ENCODE data around the gene SYF2. TPM values are rescaled to one million over a fixed set of nuclear protein-coding genes. Genes with fewer than 3 reads are reported as not detected.
A peak's percentile ranks its signal among the peaks of the same experiment; 100 is the strongest.
"Not testable (repeated sequence)": the region's sequence is repeated elsewhere in the genome, so short reads cannot be mapped to it uniquely, and the experiment has no call there.

SYF2 gene
- total RNA-seq, 2 experiments from 2014 or later: 50.1 to 52.9 TPM

DNA sequence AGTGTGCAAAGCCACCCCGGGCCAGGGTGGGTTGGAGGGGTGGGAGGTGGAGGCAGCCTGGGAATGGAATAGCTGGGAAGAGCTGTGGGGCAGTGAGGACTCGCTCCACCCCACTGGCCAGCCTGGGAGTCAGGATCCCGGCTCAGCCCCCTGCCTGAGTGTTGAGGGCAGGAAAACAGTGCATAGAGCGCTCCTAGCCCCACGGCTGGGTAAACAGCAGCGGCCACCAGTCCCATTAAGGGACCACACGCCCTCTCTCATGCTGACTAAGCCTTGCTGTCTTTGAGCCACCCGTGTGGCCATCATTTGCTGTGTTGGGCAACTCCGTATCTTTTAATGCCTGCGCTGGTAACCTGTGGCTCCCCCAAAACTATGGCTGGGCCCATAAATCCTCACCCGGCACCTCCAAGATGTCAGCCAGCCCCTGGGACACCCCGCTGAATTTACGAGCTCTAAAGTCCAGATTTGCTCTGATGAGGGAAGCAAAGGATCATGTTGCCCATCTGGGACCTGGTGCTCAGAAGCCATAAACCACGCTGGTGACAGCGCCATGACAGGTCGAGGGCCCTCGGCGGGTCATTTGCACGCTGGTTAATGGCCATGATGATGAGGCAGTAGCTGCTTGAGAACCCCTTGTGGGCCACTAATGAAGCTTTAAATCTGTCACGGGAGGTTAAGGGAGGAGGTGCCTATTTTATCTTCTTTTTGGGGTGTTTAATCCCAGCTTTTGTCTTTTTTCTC is 34.9 kb downstream of the SYF2 start:
- Mint-ChIP-seq H3K36me3 (no peaks in the 10 kb centered on the region), H3K27ac (no peak overlapping the region), H3K4me3 (no peak overlapping the region), H3K9me3 (no peaks in the 10 kb centered on the region), H3K4me1 (peaks cover 11% of the 10 kb centered on the region), H3K27me3 (peaks cover 24% of the 10 kb centered on the region)
- no peak for ATAC-seq (ENCODE audit: low read depth)
- no peak for DNase-seq
- POLR2A ChIA-PET: no interaction called here

DNA sequence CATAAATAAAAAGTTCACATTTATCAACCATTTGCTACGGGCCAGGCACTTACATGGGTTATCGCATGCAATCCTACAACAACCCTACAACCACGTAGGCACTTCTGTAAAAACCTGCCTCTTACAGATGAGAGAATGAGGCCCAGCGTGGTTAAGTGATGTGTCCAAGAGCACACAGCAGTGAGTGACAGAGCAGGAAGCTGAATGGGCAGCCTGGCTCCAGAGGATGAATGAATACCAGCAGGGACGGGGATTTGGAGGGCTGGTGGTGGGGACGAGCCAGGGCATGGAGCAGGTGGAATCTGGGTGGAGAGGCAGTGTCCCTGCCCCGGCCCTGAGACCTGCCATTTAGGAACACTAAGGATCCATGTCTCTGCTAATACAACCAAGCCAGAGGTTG is 35.5 kb downstream of the SYF2 start:
- H3K4me3 Mint-ChIP-seq: no peak overlapping the region
- H3K27ac Mint-ChIP-seq: peak overlapping the region; percentile 64
- H3K9me3 Mint-ChIP-seq: no peaks in the 10 kb centered on the region
- POLR2A ChIA-PET: no interaction called here
- ATAC-seq (ENCODE audit: low read depth) (no peak), DNase-seq (no peak)
- H3K4me1 Mint-ChIP-seq: peaks cover 11% of the 10 kb centered on the region
- H3K27me3 Mint-ChIP-seq: peaks cover 24% of the 10 kb centered on the region
- no peaks in the 10 kb centered on the region for H3K36me3 Mint-ChIP-seq

DNA sequence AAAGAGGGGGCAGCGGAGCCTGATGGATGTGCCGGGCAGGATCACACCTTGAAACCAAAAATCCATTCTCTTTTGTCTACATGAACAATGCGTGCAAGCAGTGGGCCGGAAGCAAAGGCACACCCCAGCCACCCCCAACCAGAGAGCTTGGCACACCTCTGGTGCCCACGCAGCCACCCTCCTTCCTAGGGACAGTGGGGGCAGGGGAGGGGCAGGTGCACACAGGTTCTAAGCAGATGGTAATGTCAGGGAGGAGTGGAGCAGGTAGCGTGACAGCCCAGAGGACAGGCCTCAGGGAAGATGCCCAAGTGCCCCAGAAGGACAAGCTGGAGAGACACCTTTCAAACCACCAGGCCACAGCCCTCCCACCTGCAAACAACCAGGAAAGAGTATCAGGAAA is 36.5 kb downstream of the SYF2 start:
- DNase-seq: no peak
- Mint-ChIP-seq H3K27me3 (peaks cover 20% of the 10 kb centered on the region), H3K9me3 (no peaks in the 10 kb centered on the region), H3K36me3 (no peaks in the 10 kb centered on the region), H3K27ac (no peak overlapping the region), H3K4me3 (no peak overlapping the region), H3K4me1 (peaks cover 11% of the 10 kb centered on the region)
- no peak for ATAC-seq (ENCODE audit: low read depth)
- POLR2A ChIA-PET: no interaction called here

DNA sequence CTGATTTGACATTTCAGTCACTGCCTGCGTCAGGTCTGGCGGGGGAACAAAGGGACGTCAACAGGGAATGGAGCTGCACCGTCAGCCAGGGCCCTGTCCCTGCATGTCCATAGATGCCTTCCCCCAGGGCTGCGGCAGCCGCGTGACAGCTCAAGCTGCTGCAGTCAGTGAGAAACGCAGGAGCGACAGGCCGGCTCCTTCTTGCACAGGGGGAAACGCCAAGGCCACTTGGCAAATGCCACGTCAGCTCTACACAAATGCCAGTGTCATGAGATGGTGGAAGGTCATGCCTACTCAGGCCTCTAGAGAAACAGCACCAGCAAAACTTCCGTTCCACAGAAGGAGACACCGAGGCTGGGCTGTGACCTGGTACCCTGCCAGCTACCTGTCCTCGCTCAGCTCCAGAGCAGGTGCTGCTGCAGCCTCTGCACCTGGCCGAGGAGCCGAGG is 37.7 kb downstream of the SYF2 start:
- ATAC-seq (ENCODE audit: low read depth) (no peak), DNase-seq (no peak)
- H3K27me3 Mint-ChIP-seq: peaks cover 15% of the 10 kb centered on the region
- H3K4me1 Mint-ChIP-seq: peaks cover 11% of the 10 kb centered on the region
- no peaks in the 10 kb centered on the region for H3K9me3 Mint-ChIP-seq
- H3K36me3 Mint-ChIP-seq: no peaks in the 10 kb centered on the region
- no peak overlapping the region for H3K27ac Mint-ChIP-seq
- no peak overlapping the region for H3K4me3 Mint-ChIP-seq
- POLR2A ChIA-PET: no interaction called here

DNA sequence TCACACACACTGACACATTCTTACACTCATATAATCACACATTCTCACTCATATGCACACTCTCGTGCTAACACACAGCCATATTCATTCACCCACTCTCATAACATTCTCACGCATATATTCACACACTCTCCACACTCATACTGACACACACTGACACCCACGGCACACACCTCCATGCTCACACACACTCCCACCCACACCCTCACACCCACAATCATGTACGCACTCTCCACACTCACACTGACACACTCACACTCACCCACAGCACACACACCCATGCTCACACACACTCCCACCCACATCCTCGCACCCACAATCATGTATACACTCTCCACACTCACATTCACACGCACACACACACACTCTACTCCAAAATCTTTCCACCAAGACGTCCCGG is 38.2 kb downstream of the SYF2 start:
- Mint-ChIP-seq H3K27me3 (peaks cover 14% of the 10 kb centered on the region), H3K4me3 (no peak overlapping the region), H3K27ac (no peak overlapping the region), H3K36me3 (no peaks in the 10 kb centered on the region), H3K9me3 (no peaks in the 10 kb centered on the region), H3K4me1 (peaks cover 11% of the 10 kb centered on the region)
- DNase-seq (no peak), ATAC-seq (ENCODE audit: low read depth) (no peak)
- POLR2A ChIA-PET: no interaction called here

DNA sequence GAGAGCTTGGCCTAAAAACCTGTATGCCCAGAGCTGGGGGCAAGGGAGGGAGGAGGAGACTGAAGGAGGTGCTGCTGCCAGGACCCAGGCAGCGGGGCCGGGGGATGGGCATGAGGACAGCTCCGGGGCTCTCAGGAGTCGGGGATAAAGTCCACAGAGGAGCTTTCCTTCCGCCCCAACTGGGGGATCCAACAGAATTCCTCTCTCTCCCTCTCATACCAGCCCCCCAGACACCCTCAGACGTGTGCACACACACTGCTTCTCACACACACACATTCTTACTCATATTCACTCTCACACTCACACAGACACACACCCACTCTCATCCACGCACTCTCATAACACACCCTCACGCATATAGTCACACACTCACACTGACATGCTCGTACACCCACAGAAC is 39.1 kb downstream of the SYF2 start:
- Mint-ChIP-seq H3K27me3 (peaks cover 14% of the 10 kb centered on the region), H3K4me3 (no peak overlapping the region), H3K36me3 (no peaks in the 10 kb centered on the region), H3K27ac (no peak overlapping the region), H3K9me3 (no peaks in the 10 kb centered on the region), H3K4me1 (peaks cover 6% of the 10 kb centered on the region)
- no peak for DNase-seq
- POLR2A ChIA-PET: no interaction called here
- no peak for ATAC-seq (ENCODE audit: low read depth)

DNA sequence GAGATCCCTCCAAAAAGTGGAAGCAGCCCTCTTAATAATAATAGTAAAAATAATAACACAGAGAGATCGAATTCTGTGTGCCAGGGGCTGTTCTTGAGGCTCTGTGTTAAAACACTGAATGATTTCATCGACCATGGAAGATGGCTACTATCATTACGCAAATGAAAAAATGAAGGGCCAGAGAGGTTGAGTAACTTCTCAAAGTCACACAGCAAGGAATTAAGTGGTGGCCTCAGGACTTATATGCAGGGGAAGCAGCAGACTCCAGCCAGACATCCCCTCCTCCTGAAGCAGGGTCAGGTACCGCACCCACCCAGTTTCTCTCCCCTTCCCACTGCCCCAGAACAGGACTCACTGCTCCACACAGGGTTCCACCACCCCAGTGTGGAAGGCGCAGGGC is 40.1 kb downstream of the SYF2 start:
- ATAC-seq (ENCODE audit: low read depth) (no peak), DNase-seq (no peak)
- Mint-ChIP-seq H3K4me3 (no peak overlapping the region), H3K36me3 (no peaks in the 10 kb centered on the region), H3K9me3 (no peaks in the 10 kb centered on the region), H3K27ac (no peak overlapping the region), H3K27me3 (peaks cover 8% of the 10 kb centered on the region), H3K4me1 (peaks cover 1% of the 10 kb centered on the region)
- POLR2A ChIA-PET: no interaction called here

DNA sequence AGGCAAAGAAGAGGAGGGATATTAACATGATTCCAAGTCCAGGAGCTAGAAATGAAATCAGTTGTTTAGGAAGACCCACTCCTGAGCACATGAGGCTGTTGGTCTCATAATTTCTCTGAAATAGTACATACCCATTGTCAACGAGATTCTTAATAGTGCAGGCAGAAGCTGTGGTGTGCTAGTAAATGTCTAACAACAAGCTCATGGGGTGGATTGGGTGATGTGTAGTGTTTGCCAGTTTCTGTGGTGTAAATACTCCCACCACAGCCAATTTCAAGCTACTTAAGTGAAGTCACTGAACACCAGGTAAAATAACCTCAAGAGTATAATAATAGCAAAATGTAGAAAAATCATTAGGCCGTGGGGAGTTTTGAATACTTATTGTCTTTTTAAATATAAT is 42.0 kb downstream of the SYF2 start:
- Mint-ChIP-seq H3K4me1 (peaks cover 1% of the 10 kb centered on the region), H3K9me3 (no peaks in the 10 kb centered on the region), H3K36me3 (no peaks in the 10 kb centered on the region), H3K4me3 (no peak overlapping the region), H3K27ac (no peak overlapping the region), H3K27me3 (peaks cover 16% of the 10 kb centered on the region)
- no peak for DNase-seq
- POLR2A ChIA-PET: no interaction called here
- ATAC-seq (ENCODE audit: low read depth): no peak

DNA sequence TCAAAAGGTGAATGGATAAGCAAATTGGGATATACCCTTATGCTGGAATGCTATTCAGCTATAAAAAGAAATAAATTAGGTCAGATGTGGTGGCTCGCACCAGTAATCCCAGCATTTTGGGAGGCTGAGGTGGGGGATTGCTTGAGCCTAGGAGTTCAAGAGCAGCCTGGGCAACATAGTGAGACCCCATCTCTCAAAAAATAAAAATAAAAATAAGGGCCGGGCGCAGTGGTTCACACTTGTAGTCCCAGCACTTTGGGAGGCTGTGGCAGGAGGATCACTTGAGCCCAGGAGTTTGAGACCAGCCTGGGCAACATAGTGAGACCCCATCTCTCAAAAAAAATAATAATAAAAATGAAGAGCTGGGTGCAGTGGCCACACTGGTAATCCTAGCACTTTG is 44.4 kb downstream of the SYF2 start:
- ATAC-seq (ENCODE audit: low read depth); H3K9me3 Mint-ChIP-seq; H3K27ac Mint-ChIP-seq; DNase-seq; H3K4me3 Mint-ChIP-seq; H3K4me1 Mint-ChIP-seq; POLR2A ChIA-PET; H3K36me3 Mint-ChIP-seq: not testable (repeated sequence)
- H3K27me3 Mint-ChIP-seq: peaks cover 20% of the 10 kb centered on the region

DNA sequence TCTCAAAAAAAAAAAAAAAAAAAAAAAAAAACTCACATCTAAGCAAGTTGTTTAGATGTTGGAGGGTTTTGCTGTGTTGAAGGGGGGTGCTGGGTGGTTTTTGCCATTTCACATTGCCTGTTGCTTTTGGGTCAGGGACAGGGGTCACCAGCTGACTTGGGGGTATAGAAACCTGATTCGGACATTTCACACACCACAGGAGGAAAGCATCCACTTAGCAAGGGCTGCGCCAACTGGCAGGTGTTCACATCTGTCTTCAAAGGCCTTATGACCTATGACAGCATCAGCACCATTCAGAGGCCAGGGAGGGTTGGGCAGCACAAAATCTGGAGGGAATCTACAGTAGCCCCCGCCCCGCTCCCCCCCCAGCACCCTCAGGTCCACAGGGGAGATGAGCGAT is 45.2 kb downstream of the SYF2 start:
- ATAC-seq (ENCODE audit: low read depth): no peak
- Mint-ChIP-seq H3K9me3 (no peaks in the 10 kb centered on the region), H3K4me1 (no peaks in the 10 kb centered on the region), H3K4me3 (no peak overlapping the region), H3K36me3 (no peaks in the 10 kb centered on the region), H3K27me3 (peaks cover 20% of the 10 kb centered on the region), H3K27ac (no peak overlapping the region)
- DNase-seq: no peak
- POLR2A ChIA-PET: interaction anchor here (0.7 kb wide), 1 partner anchor 48 kb away, joined by 6 read pairs; no protein-coding TSS in a partner anchor

DNA sequence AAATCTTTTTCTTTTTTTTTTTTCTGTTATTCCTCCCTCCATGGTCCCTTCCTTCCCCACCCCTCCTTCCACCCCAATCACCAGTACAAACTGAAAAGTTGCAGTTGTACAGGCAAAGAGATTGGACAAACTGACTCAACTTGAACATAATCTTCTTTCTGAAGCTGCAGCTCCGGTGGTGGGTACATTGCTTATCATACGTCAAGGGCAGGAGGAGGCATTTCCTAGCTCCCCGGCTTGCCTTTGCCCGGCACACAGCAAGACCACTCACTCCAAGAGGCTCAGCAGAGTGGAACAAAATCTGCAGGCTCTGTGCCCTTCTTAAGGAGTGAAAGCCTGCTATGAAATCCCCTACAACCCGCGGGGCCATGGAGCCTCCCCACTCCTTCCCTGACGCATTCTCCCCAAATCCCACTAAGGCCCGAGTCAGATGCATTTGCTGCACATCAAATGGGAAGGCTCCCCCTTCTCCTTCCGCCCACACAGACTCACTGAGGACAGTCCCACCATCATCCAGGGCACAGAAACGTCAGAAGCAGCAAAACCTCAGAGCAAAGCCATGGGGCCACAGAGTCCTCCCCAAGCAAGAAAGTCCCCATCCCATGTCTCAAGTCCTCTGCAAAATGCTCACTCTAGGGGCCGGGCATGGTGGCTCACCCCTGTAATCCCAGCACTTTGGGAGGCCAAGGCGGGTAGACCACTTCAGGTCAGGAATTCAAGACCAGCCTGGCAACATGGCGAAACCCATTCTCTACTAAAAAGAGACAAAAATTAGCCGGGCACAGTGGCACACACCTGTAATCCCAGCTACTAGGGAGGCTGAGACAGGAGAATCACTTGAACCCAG is 45.9 kb downstream of the SYF2 start:
- POLR2A ChIA-PET: no interaction called here
- no peaks in the 10 kb centered on the region for H3K9me3 Mint-ChIP-seq
- no peak overlapping the region for H3K4me3 Mint-ChIP-seq
- no peak overlapping the region for H3K27ac Mint-ChIP-seq
- no peaks in the 10 kb centered on the region for H3K36me3 Mint-ChIP-seq
- H3K27me3 Mint-ChIP-seq: peaks cover 16% of the 10 kb centered on the region
- no peak for DNase-seq
- no peak for ATAC-seq (ENCODE audit: low read depth)
- H3K4me1 Mint-ChIP-seq: no peaks in the 10 kb centered on the region

DNA sequence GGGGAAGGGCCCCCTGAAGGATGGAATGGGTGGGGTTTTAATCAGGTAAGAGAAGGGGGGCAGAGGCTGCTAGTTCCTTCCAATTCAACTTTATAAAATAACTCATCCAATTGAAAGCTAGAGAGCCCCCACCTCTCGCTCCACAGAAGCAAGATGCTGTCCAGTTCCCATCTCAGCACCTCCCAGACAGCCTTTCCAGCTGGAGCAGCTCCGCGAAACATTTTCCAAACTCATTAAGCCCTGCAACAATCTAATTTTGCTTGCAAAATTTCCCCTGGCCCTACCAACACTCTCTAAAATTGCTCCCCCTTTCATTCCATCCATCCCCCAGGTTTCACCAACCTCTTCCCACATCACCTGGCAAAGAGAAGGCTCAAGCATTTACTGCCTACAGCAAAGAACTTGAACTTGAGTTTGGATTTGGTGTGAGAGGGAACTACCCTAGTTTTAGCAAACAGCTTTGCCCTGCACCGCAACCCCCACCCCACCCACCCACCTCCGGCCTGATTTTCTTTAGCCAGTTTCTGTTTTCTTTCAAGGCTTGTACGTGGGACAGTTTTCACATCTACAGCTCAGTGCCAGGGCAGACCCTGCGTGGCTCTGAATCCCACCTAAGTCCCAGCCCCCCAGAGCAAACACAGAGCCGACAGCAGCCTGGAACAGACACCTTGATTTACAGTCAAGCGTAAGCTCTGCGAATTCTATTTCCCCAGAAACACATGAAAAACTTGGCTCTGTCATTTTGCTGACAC is 46.7 kb downstream of the SYF2 start:
- H3K27ac Mint-ChIP-seq: no peak overlapping the region
- H3K27me3 Mint-ChIP-seq: peaks cover 15% of the 10 kb centered on the region
- POLR2A ChIA-PET: no interaction called here
- ATAC-seq (ENCODE audit: low read depth) (no peak), DNase-seq (no peak)
- no peaks in the 10 kb centered on the region for H3K9me3 Mint-ChIP-seq
- H3K4me1 Mint-ChIP-seq: no peaks in the 10 kb centered on the region
- H3K4me3 Mint-ChIP-seq: no peak overlapping the region
- H3K36me3 Mint-ChIP-seq: no peaks in the 10 kb centered on the region

DNA sequence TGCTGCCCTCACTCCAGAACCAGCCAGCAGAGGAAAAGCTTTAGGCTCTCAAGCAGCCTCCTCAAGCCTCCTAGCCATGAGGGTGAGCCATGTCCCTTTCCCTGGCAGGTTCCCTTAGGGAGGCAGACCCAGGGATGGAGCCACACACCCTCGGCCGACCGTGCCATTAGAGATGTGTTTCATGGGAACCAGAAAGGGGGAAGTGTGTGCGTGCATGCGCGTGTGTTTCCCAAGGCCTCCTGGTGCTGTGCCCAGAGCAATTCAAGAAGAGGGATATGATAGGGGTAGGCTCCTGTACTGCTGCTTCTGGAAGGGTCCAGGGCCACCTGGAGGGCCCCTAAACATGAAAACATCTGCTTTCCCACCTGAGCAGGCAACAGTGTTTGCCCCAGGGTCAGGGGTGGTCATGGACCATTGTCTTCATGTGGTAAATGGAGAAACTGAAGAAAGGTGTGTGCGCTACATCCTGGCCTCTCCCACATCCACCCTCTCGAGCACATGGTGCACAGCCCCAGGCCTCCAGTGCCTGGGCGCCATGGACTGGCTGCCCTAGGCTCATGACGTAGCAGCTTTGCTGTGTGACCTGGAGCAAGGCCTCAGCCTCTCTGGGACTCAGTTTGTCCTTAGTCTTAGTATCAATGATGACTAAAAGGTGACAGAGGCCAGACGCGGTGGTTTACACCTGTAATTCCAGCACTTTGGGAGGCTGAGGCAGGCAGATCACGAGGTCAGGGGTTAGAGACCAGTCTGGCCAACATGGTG is 48.1 kb downstream of the SYF2 start:
- Mint-ChIP-seq H3K27ac (no peak overlapping the region), H3K4me3 (no peak overlapping the region), H3K27me3 (peaks cover 15% of the 10 kb centered on the region), H3K4me1 (no peaks in the 10 kb centered on the region), H3K36me3 (no peaks in the 10 kb centered on the region), H3K9me3 (no peaks in the 10 kb centered on the region)
- no peak for ATAC-seq (ENCODE audit: low read depth)
- DNase-seq: no peak
- POLR2A ChIA-PET: interaction anchor here (0.7 kb wide), 1 partner anchor 232 kb away, joined by 4 read pairs; no protein-coding TSS in a partner anchor

All from activated naive CD8-positive, alpha-beta T cell treated with anti-CD3 and anti-CD28 coated beads, Interleukin-2, amount 10 ng/mL, durations not matched to agents 7 days and 5 days (primary cell).